K562 (cell line): ENCODE results near the gene SUGP1.

Experiments
- CHD4 ChIP-seq: fragments of 200-600 bp; sonication (generic); IDR thresholded peaks from 3 replicates; pipeline ENCODE4 v1.6.1; 2012; ENCODE audit warnings: low read depth, mild to moderate bottlenecking, mixed read lengths, low read length, inconsistent platforms; ENCODE audit not compliant: insufficient read depth, insufficient replicate concordance, poor library complexity, severe bottlenecking
- DACH1 ChIP-seq: fragments of 450-650 bp; IDR thresholded peaks from 2 replicates; pipeline ENCODE4 v1.6.1; 2018; ENCODE audit not compliant: partially characterized antibody
- ELF4 ChIP-seq: fragments of 450-650 bp; formaldehyde crosslinking; IDR thresholded peaks from 2 replicates; pipeline ENCODE4 v1.4.0; 2022; ENCODE audit warnings: missing genetic modification characterization
- EP300 ChIP-seq: IDR thresholded peaks from 2 replicates; pipeline ENCODE4 v1.6.1; 2012; ENCODE audit warnings: low read length, improper control_type of control experiment
- FOS ChIP-seq: IDR thresholded peaks from 3 replicates; pipeline ENCODE4 v1.6.1; 2011; ENCODE audit not compliant: insufficient read length; ENCODE audit errors: extremely low read depth
- RAD51 ChIP-seq: fragments of 450-650 bp; IDR thresholded peaks from 2 replicates; pipeline ENCODE4 v1.7.1; 2016; ENCODE audit warnings: low read depth, mild to moderate bottlenecking, borderline replicate concordance
- RFX5 ChIP-seq: IDR thresholded peaks from 2 replicates; pipeline ENCODE4 v1.6.1; 2011; ENCODE audit warnings: low read depth, mild to moderate bottlenecking, improper control_type of control experiment, low read length
- SPI1 ChIP-seq: IDR thresholded peaks from 2 replicates; pipeline ENCODE4 v1.6.1; 2011; ENCODE audit warnings: low read depth, low read length, control low read depth, borderline replicate concordance
- USF2 ChIP-seq: sonication (generic); formaldehyde crosslinking; IDR thresholded peaks from 2 replicates; pipeline ENCODE4 v1.5.0; 2020; ENCODE audit warnings: missing genetic modification reagents
- TF ChIP-seq, protein P1 (sequence below): fragments of 450-650 bp; formaldehyde crosslinking; IDR thresholded peaks from 2 replicates; pipeline ENCODE4 v1.4.0; 2020; ENCODE audit warnings: mild to moderate bottlenecking, mixed read lengths

DNA sequence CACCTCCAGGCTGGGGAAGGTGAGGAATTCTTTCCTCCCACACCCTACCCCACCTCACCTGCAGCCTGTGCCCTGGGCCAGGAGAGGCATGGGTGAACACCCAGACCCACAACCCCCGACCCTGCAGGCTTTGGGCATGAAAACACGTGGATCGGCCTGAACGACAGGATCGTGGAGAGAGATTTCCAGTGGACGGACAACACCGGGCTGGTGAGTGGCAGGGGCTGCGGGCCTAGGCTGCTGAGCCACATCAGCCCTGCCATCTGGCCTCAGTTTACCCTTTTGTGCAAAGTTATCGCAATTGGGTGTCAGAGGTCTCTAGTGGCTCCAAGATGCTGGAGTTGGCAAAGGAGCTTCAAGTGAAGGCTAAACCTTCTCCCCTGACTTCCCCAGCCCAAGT lies 79.8 kb downstream of the SUGP1 start:
- TF ChIP-seq, protein P1, sequence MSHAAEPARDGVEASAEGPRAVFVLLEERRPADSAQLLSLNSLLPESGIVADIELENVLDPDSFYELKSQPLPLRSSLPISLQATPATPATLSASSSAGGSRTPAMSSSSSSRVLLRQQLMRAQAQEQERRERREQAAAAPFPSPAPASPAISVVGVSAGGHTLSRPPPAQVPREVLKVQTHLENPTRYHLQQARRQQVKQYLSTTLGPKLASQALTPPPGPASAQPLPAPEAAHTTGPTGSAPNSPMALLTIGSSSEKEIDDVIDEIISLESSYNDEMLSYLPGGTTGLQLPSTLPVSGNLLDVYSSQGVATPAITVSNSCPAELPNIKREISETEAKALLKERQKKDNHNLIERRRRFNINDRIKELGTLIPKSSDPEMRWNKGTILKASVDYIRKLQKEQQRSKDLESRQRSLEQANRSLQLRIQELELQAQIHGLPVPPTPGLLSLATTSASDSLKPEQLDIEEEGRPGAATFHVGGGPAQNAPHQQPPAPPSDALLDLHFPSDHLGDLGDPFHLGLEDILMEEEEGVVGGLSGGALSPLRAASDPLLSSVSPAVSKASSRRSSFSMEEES: no peak
- TF ChIP-seq SPI1 (no peak), EP300 (no peak), USF2 (CRISPR knock-in tag) (no peak), RAD51 (no peak), FOS (no peak), RFX5 (no peak), DACH1 (no peak), ELF4 (CRISPR knock-in tag) (no peak), CHD4 (no peak)
